H1 (cell line): ENCODE results near the gene KIAA0040. TPM values are rescaled to one million over a fixed set of nuclear protein-coding genes. Genes with fewer than 3 reads are reported as not detected.

ENCODE experiments used
- CHD7 ChIP-seq: fragments of 300-600 bp; sonication (generic); IDR thresholded peaks from 2 replicates; pipeline ENCODE4 v1.7.1; 2012; ENCODE audit warnings: low read length, moderate library complexity, mild to moderate bottlenecking, inconsistent platforms; ENCODE audit not compliant: insufficient replicate concordance
- GABPA ChIP-seq: IDR thresholded peaks from 2 replicates; pipeline ENCODE4 v1.6.1; 2011; ENCODE audit warnings: mild to moderate bottlenecking, low read length, moderate library complexity, borderline replicate concordance; ENCODE audit not compliant: insufficient read depth
- JUN ChIP-seq: IDR thresholded peaks from 2 replicates; pipeline ENCODE4 v1.6.1; 2011; ENCODE audit warnings: low read depth, mild to moderate bottlenecking, improper control_type of control experiment, low read length
- KDM1A ChIP-seq: fragments of 200-600, 300-600 bp; sonication (generic); IDR thresholded peaks from 2 replicates; pipeline ENCODE4 v1.7.1; 2016; ENCODE audit warnings: mild to moderate bottlenecking, low read length, borderline replicate concordance
- NANOG ChIP-seq: IDR thresholded peaks from 2 replicates; pipeline ENCODE4 v1.6.1; 2011; ENCODE audit warnings: low read length, low read depth, mild to moderate bottlenecking, inconsistent platforms; ENCODE audit not compliant: insufficient read depth, poor library complexity, severe bottlenecking
- SAP30 ChIP-seq: fragments of 300-600 bp; sonication (generic); IDR thresholded peaks from 2 replicates; pipeline ENCODE4 v1.7.1; 2012; ENCODE audit warnings: low read length, moderate library complexity, mild to moderate bottlenecking, inconsistent platforms; ENCODE audit not compliant: insufficient read depth, insufficient replicate concordance
- SIRT6 ChIP-seq: IDR thresholded peaks from one replicate; pipeline ENCODE4 v1.7.1; 2012; ENCODE audit warnings: low read length, inconsistent platforms
- SP1 ChIP-seq: IDR thresholded peaks from 2 replicates; pipeline ENCODE4 v1.6.1; 2011; ENCODE audit warnings: low read depth, low read length
- SRF ChIP-seq: IDR thresholded peaks from 2 replicates; pipeline ENCODE4 v1.6.1; 2011; ENCODE audit warnings: mild to moderate bottlenecking, low read depth, low read length, moderate library complexity
- TEAD4 ChIP-seq: IDR thresholded peaks from 2 replicates; pipeline ENCODE4 v1.6.1; 2012; ENCODE audit warnings: low read depth, low read length, inconsistent platforms, mixed read lengths
- polyA plus RNA-seq, 7 experiments: library from polyadenylated mRNA; depleted of rRNA in 3 of 7; stranded (reverse) in 5 of 7; unstranded in 2 of 7; fragments of >200 nt in 5 of 7; fragments of 200-250 nt in 2 of 7; gene quantifications; 1 replicate in 5 of 7; 2 replicates in 1 of 7; 4 replicates in 1 of 7; pipeline versions ENCODE4 v1.2.1 to v1.2.3, GENCODE V29; 2011 to 2013; ENCODE audit warnings: missing spikeins in 2 of 7, mixed read lengths in 2 of 7
- total RNA-seq: library from RNA; stranded (reverse); fragmentation: NEBNext Ultra II Directional; extraction: Animal tissue kit (Norgen Biotek cat#: 25700); gene quantifications from 2 replicates; pipeline ENCODE4 v1.2.1, GENCODE V29; 2021

The KIAA0040 gene
- total and polyA plus RNA-seq, 2 of the 8 experiments (the other 6 are each of a cell fraction or from before 2014, with no cell fraction given): 11.0 to 14.1 TPM

GRCh38 chr1:175200678-175201521, 8.3 kb upstream of the KIAA0040 start (continued):
- TF ChIP-seq CHD7 (no peak), SP1 (no peak), NANOG (no peak), KDM1A (no peak), SIRT6 (no peak), SAP30 (no peak), TEAD4 (no peak), SRF (no peak), JUN (no peak), GABPA (no peak)
